ENCODE data around the gene ENPP3. TPM values are rescaled to one million over a fixed set of nuclear protein-coding genes. Genes with fewer than 3 reads are reported as not detected.

The ENPP3 gene
- polyA plus RNA-seq, 1 donor from 2014 or later: not detected

DNA sequence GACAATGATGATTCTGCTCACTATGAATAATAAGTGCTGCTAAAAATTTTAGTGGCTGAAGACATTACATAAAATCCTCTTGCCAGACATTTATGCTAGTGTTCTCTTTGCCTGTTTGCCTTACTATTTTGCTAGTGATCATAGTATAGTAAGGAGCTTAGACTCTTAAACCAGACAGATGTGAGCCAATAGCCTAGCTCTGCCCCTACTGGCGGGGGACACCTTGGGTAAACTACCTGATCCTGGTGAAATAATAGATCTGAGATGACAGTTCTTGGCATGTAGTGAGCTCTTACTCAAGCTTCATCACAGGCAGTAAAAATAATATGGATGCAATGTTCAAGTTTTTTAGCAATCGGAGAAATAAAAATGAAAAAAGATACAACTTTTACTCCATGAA is 18.8 kb downstream of the ENPP3 start:
- Mint-ChIP-seq H3K4me3 (no peak overlapping the region), H3K4me1 (peaks cover 0 to 4% (median 2%) of the 10 kb centered on the region in 3 donors), H3K27ac (no peak overlapping the region), H3K36me3 (no peaks in the 10 kb centered on the region), H3K9me3 (no peaks in the 10 kb centered on the region), H3K27me3 (no peaks in the 10 kb centered on the region)

DNA sequence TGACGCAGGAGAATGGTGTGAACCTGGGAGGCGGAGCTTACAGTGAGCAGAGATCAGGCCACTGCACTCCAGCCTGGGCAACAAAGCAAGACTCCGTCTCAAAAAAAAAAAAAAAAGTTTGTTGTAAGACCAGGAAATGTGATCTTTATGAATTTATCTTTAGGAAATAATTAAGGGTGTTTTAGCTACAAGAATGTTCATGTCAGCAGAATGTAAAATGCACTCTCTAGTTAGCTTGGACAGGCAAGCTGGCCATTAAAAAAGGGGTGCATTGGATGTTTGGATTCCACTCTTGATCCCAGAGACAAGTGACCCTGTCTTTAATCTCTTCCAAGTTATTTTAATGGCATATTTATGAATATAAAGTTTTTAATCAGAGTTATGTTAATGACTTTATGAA is 19.6 kb downstream of the ENPP3 start:
- no peaks in the 10 kb centered on the region for H3K9me3 Mint-ChIP-seq
- no peak overlapping the region for H3K4me3 Mint-ChIP-seq
- no peaks in the 10 kb centered on the region for H3K36me3 Mint-ChIP-seq
- peaks cover 0 to 4% (median 2%) of the 10 kb centered on the region in 3 donors for H3K4me1 Mint-ChIP-seq
- no peak overlapping the region for H3K27ac Mint-ChIP-seq
- H3K27me3 Mint-ChIP-seq: no peaks in the 10 kb centered on the region

- Mint-ChIP-seq H3K9me3 (no peaks in the 10 kb centered on the region), H3K36me3 (no peaks in the 10 kb centered on the region), H3K27me3 (no peaks in the 10 kb centered on the region), H3K4me1 (peaks cover 0 to 4% (median 2%) of the 10 kb centered on the region in 3 donors), H3K4me3 (no peak overlapping the region), H3K27ac (no peak overlapping the region)
These were observed 20.1 kb downstream of the ENPP3 start for GRCh38 chr6:131657222-131657621.

GRCh38 chr6:131657630-131658111 is 20.6 kb downstream of the ENPP3 start:
- Mint-ChIP-seq H3K27ac (no peak overlapping the region), H3K27me3 (no peaks in the 10 kb centered on the region), H3K36me3 (no peaks in the 10 kb centered on the region), H3K4me1 (peaks cover 0 to 4% (median 2%) of the 10 kb centered on the region in 3 donors), H3K4me3 (no peak overlapping the region), H3K9me3 (no peaks in the 10 kb centered on the region)

DNA sequence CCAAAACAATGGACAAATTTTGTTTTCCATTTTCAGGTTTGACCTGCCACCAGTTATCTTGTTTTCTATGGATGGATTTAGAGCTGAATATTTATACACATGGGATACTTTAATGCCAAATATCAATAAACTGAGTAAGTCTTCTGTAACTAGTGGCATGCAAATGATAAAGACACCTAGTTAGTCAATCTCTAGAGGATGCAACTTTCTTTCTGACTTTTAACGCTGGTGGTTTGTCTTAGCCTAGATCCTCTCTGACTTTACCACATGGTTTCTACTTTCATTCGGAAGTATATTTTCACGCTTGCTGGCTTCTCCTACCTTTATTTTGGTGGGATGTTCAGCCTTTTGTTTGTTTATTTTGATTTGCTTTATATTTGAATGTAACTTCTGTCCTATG is 21.2 kb downstream of the ENPP3 start:
- H3K9me3 Mint-ChIP-seq: no peaks in the 10 kb centered on the region
- no peak overlapping the region for H3K27ac Mint-ChIP-seq
- no peak overlapping the region for H3K4me3 Mint-ChIP-seq
- H3K36me3 Mint-ChIP-seq: no peaks in the 10 kb centered on the region
- H3K4me1 Mint-ChIP-seq: peaks cover 0 to 4% (median 2%) of the 10 kb centered on the region in 3 donors
- no peaks in the 10 kb centered on the region for H3K27me3 Mint-ChIP-seq

GRCh38 chr6:131660195-131660594 is 23.1 kb downstream of the ENPP3 start:
- H3K27ac Mint-ChIP-seq: no peak overlapping the region
- no peaks in the 10 kb centered on the region for H3K4me1 Mint-ChIP-seq
- H3K27me3 Mint-ChIP-seq: no peaks in the 10 kb centered on the region
- no peaks in the 10 kb centered on the region for H3K36me3 Mint-ChIP-seq
- H3K4me3 Mint-ChIP-seq: no peak overlapping the region
- no peaks in the 10 kb centered on the region for H3K9me3 Mint-ChIP-seq

DNA sequence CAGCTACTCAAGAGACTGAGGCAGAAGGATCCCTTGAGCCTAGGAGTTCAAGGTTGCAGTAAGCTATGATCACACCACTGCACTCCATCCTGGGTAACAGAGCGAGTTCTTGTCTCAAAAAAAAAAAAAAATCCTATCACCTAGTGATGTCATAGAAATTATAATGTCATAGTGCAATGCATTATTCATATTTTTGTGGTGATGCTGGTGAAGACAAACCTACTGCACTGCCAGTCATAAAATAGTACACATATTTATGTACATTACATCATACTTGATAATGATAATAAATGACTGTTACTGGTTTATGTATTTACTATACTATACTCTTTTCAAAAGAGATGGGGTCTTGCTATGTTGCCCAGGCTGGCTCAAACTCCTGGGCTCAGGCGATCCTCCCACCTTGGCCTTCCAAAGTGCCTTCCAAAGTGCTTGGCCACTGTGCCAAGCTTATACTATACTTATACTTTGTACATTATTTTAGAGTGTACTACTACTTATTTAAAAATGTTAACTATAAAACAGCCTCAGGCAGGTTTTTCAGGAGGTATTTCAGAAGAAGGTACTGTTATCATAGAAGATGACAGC is 26.6 kb downstream of the ENPP3 start:
- Mint-ChIP-seq H3K27ac (no peak overlapping the region), H3K27me3 (no peaks in the 10 kb centered on the region), H3K9me3 (no peaks in the 10 kb centered on the region)

DNA sequence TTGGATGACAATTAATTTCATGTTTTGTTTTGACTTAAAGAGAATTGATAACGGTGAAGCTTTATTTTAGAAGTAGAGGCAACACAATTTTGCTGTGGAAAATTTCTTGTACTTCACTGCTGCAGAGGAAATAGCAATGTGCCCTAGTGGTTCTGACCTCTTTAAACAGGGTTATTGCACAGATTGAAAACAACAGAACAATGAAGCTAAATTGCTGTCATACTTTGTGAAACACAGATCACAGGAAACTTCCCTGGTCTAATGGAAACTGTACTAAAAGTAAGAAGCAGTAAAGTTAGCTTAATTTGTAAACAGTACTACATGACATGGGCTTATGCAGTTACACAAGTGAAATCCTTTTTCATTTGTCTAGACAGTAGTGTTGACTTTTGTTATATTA is 32.8 kb downstream of the ENPP3 start:
- Mint-ChIP-seq H3K27ac (no peak overlapping the region), H3K27me3 (no peaks in the 10 kb centered on the region), H3K9me3 (no peaks in the 10 kb centered on the region), H3K36me3 (no peaks in the 10 kb centered on the region), H3K4me3 (no peak overlapping the region), H3K4me1 (no peaks in the 10 kb centered on the region)

More for the DNA sequence above, 26.6 kb downstream of the ENPP3 start:
- Mint-ChIP-seq H3K4me3 (no peak overlapping the region), H3K4me1 (no peaks in the 10 kb centered on the region), H3K36me3 (no peaks in the 10 kb centered on the region)

DNA sequence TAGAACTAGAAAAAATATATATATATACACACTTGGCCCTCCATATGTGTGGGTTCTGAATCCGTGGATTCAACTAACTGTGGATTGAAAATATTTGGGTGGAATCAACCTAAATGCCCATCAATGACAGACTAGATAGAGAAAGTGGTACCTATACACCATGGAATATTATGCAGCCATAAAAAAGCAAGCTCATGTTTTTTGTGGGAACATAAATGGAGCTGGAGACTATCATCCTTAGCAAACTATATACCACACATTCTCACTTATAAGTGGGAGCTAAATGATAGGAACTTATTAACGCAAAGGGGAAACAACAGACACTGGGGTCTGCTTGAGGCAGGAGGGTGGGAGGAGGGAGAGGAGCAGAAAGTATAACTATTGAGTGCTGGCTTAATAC is 36.1 kb downstream of the ENPP3 start:
- H3K4me3 Mint-ChIP-seq: no peak overlapping the region
- H3K27me3 Mint-ChIP-seq: no peaks in the 10 kb centered on the region
- no peak overlapping the region for H3K27ac Mint-ChIP-seq
- no peaks in the 10 kb centered on the region for H3K9me3 Mint-ChIP-seq
- no peaks in the 10 kb centered on the region for H3K4me1 Mint-ChIP-seq
- no peaks in the 10 kb centered on the region for H3K36me3 Mint-ChIP-seq

DNA sequence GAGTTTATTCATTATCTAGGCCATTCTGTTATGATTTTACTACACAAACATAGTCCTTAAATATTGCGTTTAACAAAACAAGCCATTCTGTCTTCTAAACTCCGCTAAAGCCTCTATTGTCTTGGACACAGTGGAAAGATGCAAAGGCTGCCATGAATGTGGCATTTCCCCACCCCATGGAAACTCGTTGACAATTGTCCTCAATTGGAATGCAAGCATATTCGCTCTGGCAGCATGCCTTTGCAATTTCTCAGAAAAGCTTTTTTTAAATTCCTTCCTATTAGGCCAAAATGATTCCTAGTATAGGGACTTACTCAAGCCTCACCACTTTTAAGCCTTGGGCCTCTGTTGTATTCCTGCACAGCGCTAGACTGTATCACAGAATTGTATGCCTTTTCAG is 41.3 kb downstream of the ENPP3 start:
- Mint-ChIP-seq H3K27ac (no peak overlapping the region), H3K27me3 (no peaks in the 10 kb centered on the region), H3K36me3 (no peaks in the 10 kb centered on the region), H3K4me1 (peaks cover 5 to 11% (median 7%) of the 10 kb centered on the region in 3 donors), H3K4me3 (no peak overlapping the region), H3K9me3 (no peaks in the 10 kb centered on the region)

DNA sequence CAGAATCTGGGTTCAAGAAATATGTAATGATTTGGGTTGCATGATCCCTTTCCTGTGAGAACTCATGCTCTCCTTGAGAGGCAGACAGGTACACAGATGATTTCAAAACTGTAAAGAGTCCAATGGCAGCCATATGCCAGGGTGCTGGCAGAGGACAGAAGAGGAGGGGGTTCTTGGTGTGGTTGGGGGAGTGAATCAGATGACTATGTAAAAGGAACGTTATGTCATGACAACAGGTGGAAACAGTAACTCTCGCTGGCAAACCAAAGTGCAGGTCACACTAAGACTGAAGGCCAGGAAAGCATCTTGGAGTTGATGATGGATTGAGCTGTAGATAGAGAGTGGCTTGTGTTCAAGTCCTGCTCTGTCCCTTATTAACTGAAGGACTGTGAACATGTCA is 43.8 kb downstream of the ENPP3 start:
- Mint-ChIP-seq H3K9me3 (no peaks in the 10 kb centered on the region), H3K27me3 (no peaks in the 10 kb centered on the region), H3K4me3 (no peak overlapping the region), H3K4me1 (peaks cover 15 to 19% (median 18%) of the 10 kb centered on the region in 3 donors), H3K36me3 (no peaks in the 10 kb centered on the region), H3K27ac (no peak overlapping the region)

DNA sequence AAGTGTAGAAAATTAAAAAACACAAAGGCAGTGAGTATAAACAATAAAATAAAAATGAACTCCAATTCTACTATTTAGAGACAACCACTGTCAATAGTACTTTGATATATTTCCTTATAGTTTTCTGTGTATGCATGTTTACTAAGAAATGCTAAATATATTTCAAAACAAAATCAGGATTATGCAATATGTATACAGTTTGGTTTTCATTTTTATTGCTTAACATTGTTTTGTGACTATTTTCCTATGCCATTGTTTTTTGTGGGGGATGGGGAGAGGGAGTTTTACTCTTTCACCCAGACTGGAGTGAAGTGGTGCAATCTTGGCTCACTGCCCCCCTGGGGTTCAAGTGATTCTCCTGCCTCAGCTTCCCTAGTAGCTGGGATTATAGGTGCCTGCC is 44.5 kb downstream of the ENPP3 start:
- Mint-ChIP-seq H3K27me3 (no peaks in the 10 kb centered on the region), H3K27ac (no peak overlapping the region), H3K36me3 (no peaks in the 10 kb centered on the region), H3K9me3 (no peaks in the 10 kb centered on the region), H3K4me3 (no peak overlapping the region), H3K4me1 (peaks cover 15 to 19% (median 19%) of the 10 kb centered on the region in 3 donors)

DNA sequence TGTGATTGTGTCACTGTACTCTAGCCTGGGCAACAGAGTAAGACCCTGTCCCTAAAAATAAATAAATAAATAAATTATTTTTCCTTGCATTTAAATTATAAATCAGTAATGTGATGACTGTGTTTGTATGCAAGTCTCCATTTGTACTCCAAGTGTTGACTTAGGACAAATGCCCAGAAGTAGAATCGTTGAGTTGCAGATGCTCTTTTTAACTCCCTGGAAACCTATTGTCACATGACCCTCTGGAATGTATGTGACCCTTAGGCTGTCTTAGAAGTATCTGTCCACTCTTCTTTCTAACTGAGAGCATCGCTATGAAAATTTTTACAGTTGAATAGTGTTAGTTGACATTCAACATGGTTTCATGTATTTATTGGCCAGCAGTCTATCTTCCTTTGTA is 45.3 kb downstream of the ENPP3 start:
- Mint-ChIP-seq H3K27ac (no peak overlapping the region), H3K4me1 (peaks cover 15 to 25% (median 19%) of the 10 kb centered on the region in 3 donors), H3K27me3 (no peaks in the 10 kb centered on the region), H3K4me3 (no peak overlapping the region), H3K9me3 (no peaks in the 10 kb centered on the region), H3K36me3 (peaks cover 1% of the 10 kb centered on the region)

DNA sequence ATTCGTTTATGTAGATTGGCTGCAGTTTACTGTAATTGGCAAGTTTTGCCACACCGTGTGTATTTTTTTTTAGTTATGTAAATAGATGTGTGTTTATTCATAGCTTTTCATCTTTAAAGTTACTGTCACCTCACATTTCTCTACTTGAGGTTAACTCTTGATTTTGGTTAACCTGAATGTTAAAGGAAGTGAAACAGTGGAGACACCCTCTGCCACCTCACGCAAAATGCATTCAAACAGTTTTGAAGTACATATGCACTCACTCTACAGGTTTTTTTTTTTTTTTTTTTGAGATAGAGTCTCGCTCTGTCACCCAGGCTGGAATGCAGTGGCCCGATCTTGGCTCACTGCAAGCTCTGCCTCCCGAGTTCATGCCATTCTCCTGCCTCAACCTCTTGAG is 46.4 kb downstream of the ENPP3 start:
- no peaks in the 10 kb centered on the region for H3K27me3 Mint-ChIP-seq
- peaks cover 21 to 31% (median 25%) of the 10 kb centered on the region in 3 donors for H3K4me1 Mint-ChIP-seq
- H3K27ac Mint-ChIP-seq: peak overlapping the region in 1 of 3 donors; percentile 44
- H3K4me3 Mint-ChIP-seq: peak overlapping the region; percentile 8 to 87 (median 78)
- H3K9me3 Mint-ChIP-seq: no peaks in the 10 kb centered on the region
- peaks cover 1% of the 10 kb centered on the region for H3K36me3 Mint-ChIP-seq

DNA sequence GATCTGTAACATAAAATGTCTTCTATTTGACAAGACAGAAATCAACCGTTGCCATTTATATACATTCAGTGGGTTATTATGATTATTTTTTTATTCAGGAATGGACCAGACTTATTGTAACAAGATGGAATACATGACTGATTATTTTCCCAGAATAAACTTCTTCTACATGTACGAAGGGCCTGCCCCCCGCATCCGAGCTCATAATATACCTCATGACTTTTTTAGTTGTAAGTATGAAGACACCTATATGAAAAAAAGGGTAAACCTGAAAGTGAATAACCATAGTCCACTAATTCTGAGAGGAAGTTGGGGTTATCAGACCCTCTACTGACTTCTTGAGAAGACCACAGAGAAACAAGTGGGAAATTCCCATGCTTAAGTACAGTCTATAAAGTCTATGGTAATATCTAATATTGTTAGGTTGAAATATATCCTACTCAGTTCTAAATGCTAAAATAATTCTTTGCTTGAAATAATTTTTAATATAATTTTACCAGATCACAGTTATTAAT is 48.2 kb downstream of the ENPP3 start:
- Mint-ChIP-seq H3K27me3 (no peaks in the 10 kb centered on the region), H3K27ac (no peak overlapping the region), H3K4me1 (peaks cover 33 to 44% (median 34%) of the 10 kb centered on the region in 3 donors), H3K4me3 (peak overlapping the region in 1 of 4 donors; percentile 51), H3K36me3 (peaks cover 1% of the 10 kb centered on the region), H3K9me3 (no peaks in the 10 kb centered on the region)

DNA sequence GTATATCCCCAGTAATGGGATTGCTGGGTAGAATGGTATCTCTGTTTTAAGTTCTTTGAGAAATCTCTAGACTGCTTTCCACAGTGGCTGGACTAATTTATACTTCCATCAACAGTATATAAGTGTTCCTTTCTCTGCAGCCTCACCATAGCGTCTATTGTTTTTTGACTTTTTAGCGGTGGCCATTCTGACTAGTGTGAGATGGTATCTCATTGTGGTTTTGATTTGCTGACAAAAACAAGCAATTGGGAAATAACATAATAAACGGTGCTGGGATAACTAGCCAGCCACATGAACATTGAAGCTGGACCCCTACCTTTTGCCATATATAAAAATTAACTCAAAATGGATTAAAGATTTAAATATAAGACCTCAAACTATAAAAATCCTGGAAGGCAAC is 49.9 kb downstream of the ENPP3 start:
- peaks cover 38 to 54% (median 44%) of the 10 kb centered on the region in 3 donors for H3K4me1 Mint-ChIP-seq
- H3K36me3 Mint-ChIP-seq: peaks cover 1% of the 10 kb centered on the region
- H3K9me3 Mint-ChIP-seq: no peaks in the 10 kb centered on the region
- no peaks in the 10 kb centered on the region for H3K27me3 Mint-ChIP-seq
- H3K4me3 Mint-ChIP-seq: no peak overlapping the region
- no peak overlapping the region for H3K27ac Mint-ChIP-seq

Measured in IgD-negative memory B cell (primary cell).